ENCODE data around the gene ZNF787. TPM values are rescaled to one million over a fixed set of nuclear protein-coding genes. Genes with fewer than 3 reads are reported as not detected.

Gene ZNF787
- total and polyA plus RNA-seq, 2 of the 8 experiments (the other 6 are each of a cell fraction or from before 2014, with no cell fraction given) = 19.7 to 56.0 TPM

DNA sequence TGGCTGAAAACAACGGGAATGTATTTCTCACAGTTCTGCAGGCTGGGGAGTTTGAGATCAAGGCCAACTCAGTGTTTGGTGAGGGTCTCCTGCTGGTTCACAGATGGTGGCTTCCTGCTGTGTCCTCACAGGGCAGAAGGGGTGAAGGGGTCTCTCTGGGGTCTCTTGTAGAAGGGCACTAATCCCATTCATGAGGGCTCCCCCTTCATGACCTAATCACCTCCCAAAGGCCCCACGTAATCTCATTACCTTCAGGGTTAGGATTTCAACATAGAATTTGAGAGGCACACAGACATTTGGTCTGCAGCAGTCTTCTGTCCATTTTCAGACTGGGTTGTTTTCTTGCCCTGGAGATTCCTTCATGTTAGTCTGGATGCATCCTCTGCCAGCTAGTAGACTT is 31.5 kb upstream of the ZNF787 start:
- Histone ChIP-seq H3K27me3 (replicated peaks in 1 of 4; ENCODE audit: control insufficient read depth in 3 of 4, extremely low read depth in 1 of 4, insufficient read depth in 3 of 4, low read length in 3 of 4) (no peaks in the 10 kb centered on the region), H4K20me1 (replicated peaks in 1 of 2; ENCODE audit: control insufficient read depth in 1 of 2, insufficient read depth in 2 of 2, low read length in 2 of 2) (peaks cover 3 to 9% of the 10 kb centered on the region in 2 experiments), H4K91ac (replicated peaks; ENCODE audit: insufficient read length, low read length) (no peak overlapping the region), H3K23ac (ENCODE audit: insufficient read length) (no peak overlapping the region), H3K27ac (ENCODE audit: low read depth, low read length) (no peak overlapping the region), H3K4me2 (ENCODE audit: insufficient read depth in 1 of 2, low read depth in 2 of 2, low read length in 2 of 2) (peak overlapping the region; percentile 51; a peak in 2 of 4 replicates), H3K23me2 (ENCODE audit: low read depth, low read length) (no peaks in the 10 kb centered on the region), H2BK20ac (ENCODE audit: low read length) (no peak overlapping the region), H3K56ac (replicated peaks; ENCODE audit: insufficient read length, low read depth, low read length) (no peak overlapping the region), H2BK15ac (ENCODE audit: low read length) (no peak overlapping the region), H3K14ac (ENCODE audit: insufficient read length) (no peak overlapping the region), H2AFZ (ENCODE audit: low read length) (no peak overlapping the region), H4K5ac (ENCODE audit: insufficient read length, low read depth, low read length) (no peak overlapping the region), H3K9me3 (ENCODE audit: insufficient read depth in 2 of 2, low read depth in 1 of 2, low read length in 1 of 2) (no peaks in the 10 kb centered on the region), H3K36me3 (ENCODE audit: control insufficient read depth in 2 of 4, insufficient read depth in 4 of 4, low read length in 3 of 4) (peaks cover 6 to 23% (median 9%) of the 10 kb centered on the region in 4 experiments; a peak in 5 of 8 replicates), H3K4ac (replicated peaks; ENCODE audit: insufficient read length, low read depth, low read length) (no peak overlapping the region), H2AK5ac (ENCODE audit: low read depth, low read length) (no peak overlapping the region), H3K18ac (ENCODE audit: extremely low read depth, low read length) (no peak overlapping the region), H2BK120ac (replicated peaks; ENCODE audit: low read depth, low read length) (no peak overlapping the region), H3K4me1 (replicated peaks in 1 of 4; ENCODE audit: control insufficient read depth in 3 of 4, insufficient read depth in 4 of 4, low read length in 3 of 4) (peaks cover 5 to 10% (median 8%) of the 10 kb centered on the region in 4 experiments), H3K9ac (replicated peaks in 1 of 4; ENCODE audit: extremely low read depth in 1 of 4, low read depth in 3 of 4, low read length in 3 of 4) (no peak overlapping the region), H3K4me3 (ENCODE audit: extremely low read depth in 1 of 4, insufficient read depth in 2 of 4, low read depth in 3 of 4, low read length in 4 of 4) (no peak overlapping the region), H4K8ac (ENCODE audit: extremely low read depth, insufficient read depth, low read length) (no peak overlapping the region), H3K79me2 (ENCODE audit: control insufficient read depth in 1 of 2, insufficient read depth in 2 of 2, low read length in 2 of 2) (peaks cover 0 to 13% of the 10 kb centered on the region in 2 experiments; a peak in 2 of 4 replicates), H2BK12ac (ENCODE audit: low read depth, low read length) (no peak overlapping the region), H3K79me1 (ENCODE audit: low read depth, low read length) (peaks cover 11% of the 10 kb centered on the region), H2BK5ac (ENCODE audit: low read depth, low read length) (no peak overlapping the region)
- DNase-seq (ENCODE audit: low read depth in 1 of 2, low spot score in 2 of 2) = no peak
- WGBS, 2 experiments (ENCODE audit: extremely low coverage in 1 of 2, insufficient coverage in 1 of 2, insufficient read length in 1 of 2, insufficient replicate concordance in 2 of 2, low coverage in 1 of 2, low lambda C conversion rate in 2 of 2, missing lambda C conversion rate in 1 of 2) = 94% methylated on average over 2 of the region's 2 CpGs; no CpG with 5 or more reads in 1 of the 2 experiments
- FAIRE-seq = no peak
- ChIA-PET POLR2A (ENCODE audit: partially characterized antibody) (interaction anchor here (0.7 to 3.5 kb wide), 4 partner anchors 9 to 35 kb away, joined by 3 to 21 read pairs (median 4); partner anchors contain the start of gene ZNF444), CTCF (ENCODE audit: partially characterized antibody) (interaction anchor here (0.8 to 7.9 kb wide), 13 partner anchors 9 to 157 kb away, joined by 3 to 137 read pairs (median 9); partner anchors contain the start of genes GALP and ZNF444)
- TF ChIP-seq HDAC6 (IDR thresholded peaks at IDR 0.05; ENCODE audit: low read depth, low read length) = no peak
- no peak for TF ChIP-seq CHD1 (IDR thresholded peaks at IDR 0.05; ENCODE audit: low read depth, low read length)
- TF ChIP-seq, protein P1, sequence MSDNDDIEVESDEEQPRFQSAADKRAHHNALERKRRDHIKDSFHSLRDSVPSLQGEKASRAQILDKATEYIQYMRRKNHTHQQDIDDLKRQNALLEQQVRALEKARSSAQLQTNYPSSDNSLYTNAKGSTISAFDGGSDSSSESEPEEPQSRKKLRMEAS (IDR thresholded peaks at IDR 0.05) = no peak
- TF ChIP-seq, protein P2, sequence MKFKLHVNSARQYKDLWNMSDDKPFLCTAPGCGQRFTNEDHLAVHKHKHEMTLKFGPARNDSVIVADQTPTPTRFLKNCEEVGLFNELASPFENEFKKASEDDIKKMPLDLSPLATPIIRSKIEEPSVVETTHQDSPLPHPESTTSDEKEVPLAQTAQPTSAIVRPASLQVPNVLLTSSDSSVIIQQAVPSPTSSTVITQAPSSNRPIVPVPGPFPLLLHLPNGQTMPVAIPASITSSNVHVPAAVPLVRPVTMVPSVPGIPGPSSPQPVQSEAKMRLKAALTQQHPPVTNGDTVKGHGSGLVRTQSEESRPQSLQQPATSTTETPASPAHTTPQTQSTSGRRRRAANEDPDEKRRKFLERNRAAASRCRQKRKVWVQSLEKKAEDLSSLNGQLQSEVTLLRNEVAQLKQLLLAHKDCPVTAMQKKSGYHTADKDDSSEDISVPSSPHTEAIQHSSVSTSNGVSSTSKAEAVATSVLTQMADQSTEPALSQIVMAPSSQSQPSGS (IDR thresholded peaks at IDR 0.05; ENCODE audit: low read length) = no peak
- TF ChIP-seq TBP (IDR thresholded peaks at IDR 0.05; ENCODE audit: low read depth, low read length) = no peak
- TF ChIP-seq RXRA (IDR thresholded peaks at IDR 0.05; ENCODE audit: insufficient read depth, low read depth, low read length) = no peak
- TF ChIP-seq BCL11A (IDR thresholded peaks at IDR 0.05; ENCODE audit: low read depth in 2 of 2, low read length in 2 of 2) = no peak
- no peak for TF ChIP-seq KDM4A (IDR thresholded peaks at IDR 0.05; ENCODE audit: low read depth, low read length, severe bottlenecking)
- no peak for TF ChIP-seq BACH1 (IDR thresholded peaks at IDR 0.05; ENCODE audit: low read length)
- TF ChIP-seq POLR2AphosphoS5 (IDR thresholded peaks at IDR 0.05; ENCODE audit: low read depth, low read length) = no peak
- no peak for TF ChIP-seq NRF1 (IDR thresholded peaks at IDR 0.05; ENCODE audit: low read depth, low read length)

Measured in H1 (cell line).